Hepatic stellate cell (primary cell): ENCODE measurements around the gene ZNF804A.
"Not testable (repeated sequence)": the region's sequence is repeated elsewhere in the genome, so short reads cannot be mapped to it uniquely, and the experiment has no call there.

Source experiments
- DNase-seq: peaks from one replicate; pipeline ENCODE4 v3.0.0; 2011; ENCODE audit warnings: low spot score

The ZNF804A gene

GRCh38 chr2:184834699-184835397, 236.5 kb downstream of the ZNF804A start:
- no peak for DNase-seq

- no peak for DNase-seq
Observed at GRCh38 chr2:184835398-184835715, 237.0 kb downstream of the ZNF804A start.

- no peak for DNase-seq
Observed at GRCh38 chr2:184847331-184847730, 249.0 kb downstream of the ZNF804A start.

GRCh38 chr2:184849516-184849915, 251.2 kb downstream of the ZNF804A start:
- no peak for DNase-seq

GRCh38 chr2:184851576-184851975, 253.2 kb downstream of the ZNF804A start:
- DNase-seq: no peak

- DNase-seq: no peak
Observed at GRCh38 chr2:184859187-184859586, 260.9 kb downstream of the ZNF804A start.

GRCh38 chr2:184860744-184861143, 262.4 kb downstream of the ZNF804A start:
- DNase-seq: no peak

- no peak for DNase-seq
Observed at GRCh38 chr2:184875212-184875611, 276.9 kb downstream of the ZNF804A start.

GRCh38 chr2:184875911-184876310, 277.6 kb downstream of the ZNF804A start:
- DNase-seq: no peak

- DNase-seq: no peak
Observed at GRCh38 chr2:184877909-184878308, 279.6 kb downstream of the ZNF804A start.

GRCh38 chr2:184879671-184880070, 281.3 kb downstream of the ZNF804A start:
- no peak for DNase-seq

- not testable (repeated sequence) for DNase-seq
Observed at GRCh38 chr2:184886585-184886984, 288.3 kb downstream of the ZNF804A start.

GRCh38 chr2:184890311-184890710, 292.0 kb downstream of the ZNF804A start:
- DNase-seq: no peak

- no peak for DNase-seq
Observed at GRCh38 chr2:184904991-184905390, 306.7 kb downstream of the ZNF804A start.

- no peak for DNase-seq
Observed at GRCh38 chr2:184906160-184906559, 307.8 kb downstream of the ZNF804A start.

- no peak for DNase-seq
Observed at GRCh38 chr2:184906709-184907108, 308.4 kb downstream of the ZNF804A start.

GRCh38 chr2:184908966-184909365, 310.6 kb downstream of the ZNF804A start:
- DNase-seq: no peak

- no peak for DNase-seq
Observed at GRCh38 chr2:184920451-184920965, 322.2 kb downstream of the ZNF804A start.

GRCh38 chr2:184921676-184922075, 323.3 kb downstream of the ZNF804A start:
- no peak for DNase-seq

- DNase-seq: no peak
Observed at GRCh38 chr2:184923751-184924150, 325.4 kb downstream of the ZNF804A start.

- no peak for DNase-seq
Observed at GRCh38 chr2:184927040-184927439, 328.7 kb downstream of the ZNF804A start.

- no peak for DNase-seq
Observed at GRCh38 chr2:184936761-184937160, 338.4 kb downstream of the ZNF804A start.

- DNase-seq: no peak
Observed at GRCh38 chr2:184938221-184938985, 340.1 kb downstream of the ZNF804A start.

GRCh38 chr2:184945326-184945725, 347.0 kb downstream of the ZNF804A start:
- DNase-seq: no peak
